Smooth muscle cell (in vitro differentiated cells): ENCODE measurements around the gene TNFAIP8L2. TPM values are rescaled to one million over a fixed set of nuclear protein-coding genes. Genes with fewer than 3 reads are reported as not detected.

ENCODE experiments used
- DNase-seq: peaks from one replicate; lab custom pipeline; 2025; ENCODE audit not compliant: unreplicated experiment; lab: John Stamatoyannopoulos, UW
- H2AFZ ChIP-seq: fragments of 200-600 bp; sonication (generic); 2 replicates; pipeline ENCODE4 v1.6.0; 2016; ENCODE audit warnings: antibody characterized with exemption, low read depth, mild to moderate bottlenecking
- H3F3A ChIP-seq: fragments of 200-600 bp; sonication (generic); 2 replicates; pipeline ENCODE4 v1.6.0; 2017; ENCODE audit warnings: antibody characterized with exemption, low read depth
- H3K27ac ChIP-seq: fragments of 200-600 bp; sonication (generic); 2 replicates; pipeline ENCODE4 v1.5.1; 2016; ENCODE audit warnings: low read depth, mild to moderate bottlenecking
- H3K27me3 ChIP-seq: fragments of 200-600 bp; sonication (generic); 2 replicates; pipeline ENCODE4 v1.6.1; 2016; ENCODE audit warnings: low read depth, mild to moderate bottlenecking
- H3K36me3 ChIP-seq: fragments of 200-600 bp; sonication (generic); 2 replicates; pipeline ENCODE4 v1.5.1; 2016; ENCODE audit warnings: low read depth
- H3K4me1 ChIP-seq: fragments of 200-600 bp; sonication (generic); 2 replicates; pipeline ENCODE4 v1.5.1; 2016; ENCODE audit warnings: low read depth
- H3K4me2 ChIP-seq: fragments of 200-600 bp; sonication (generic); 2 replicates; pipeline ENCODE4 v1.6.0; 2016; ENCODE audit warnings: mild to moderate bottlenecking
- H3K4me3 ChIP-seq: fragments of 200-600 bp; sonication (generic); 2 replicates; pipeline ENCODE4 v1.5.1; 2016; ENCODE audit warnings: mild to moderate bottlenecking
- H3K79me2 ChIP-seq: fragments of 200-600 bp; sonication (generic); 2 replicates; pipeline ENCODE4 v1.6.0; 2016; ENCODE audit warnings: low read depth, mild to moderate bottlenecking
- H3K9ac ChIP-seq: fragments of 200-600 bp; sonication (generic); 2 replicates; pipeline ENCODE4 v1.6.0; 2016; ENCODE audit warnings: low read depth
- H3K9me3 ChIP-seq: fragments of 200-600 bp; sonication (generic); replicated peaks from 2 replicates; pipeline ENCODE4 v1.5.1; 2016; ENCODE audit warnings: low read depth
- H4K20me1 ChIP-seq: fragments of 200-600 bp; sonication (generic); 2 replicates; pipeline ENCODE4 v1.6.0; 2016; ENCODE audit warnings: low read depth
- WGBS: methylation state at CpG from one replicate; pipeline ENCODE4 v1.1.7; 2016; ENCODE audit warnings: low lambda C conversion rate; 5-methylcytosine and 5-hydroxymethylcytosine counted together
- polyA plus RNA-seq: library from polyadenylated mRNA; unstranded; fragments of >200 nt; fragmentation: Nextera tagmentation; extraction: Ambion mirVana; gene quantifications from 2 replicates; pipeline ENCODE4 v1.2.1, GENCODE V29; 2016
- total RNA-seq: library from RNA; depleted of rRNA; stranded (reverse); fragments of >200 nt; gene quantifications from 2 replicates; pipeline ENCODE4 v1.2.3, GENCODE V29; 2014
- TF ChIP-seq, protein P1 (sequence below): fragments of 200-600 bp; sonication (generic); IDR thresholded peaks from 2 replicates; pipeline ENCODE4 v1.5.1; 2017; ENCODE audit warnings: borderline replicate concordance, mild to moderate bottlenecking, antibody characterized with exemption; ENCODE audit not compliant: insufficient read depth, poor library complexity, severe bottlenecking

The TNFAIP8L2 gene
- total and polyA plus RNA-seq, 2 experiments from 2014 or later, result 0.14 TPM; not detected in 1

DNA sequence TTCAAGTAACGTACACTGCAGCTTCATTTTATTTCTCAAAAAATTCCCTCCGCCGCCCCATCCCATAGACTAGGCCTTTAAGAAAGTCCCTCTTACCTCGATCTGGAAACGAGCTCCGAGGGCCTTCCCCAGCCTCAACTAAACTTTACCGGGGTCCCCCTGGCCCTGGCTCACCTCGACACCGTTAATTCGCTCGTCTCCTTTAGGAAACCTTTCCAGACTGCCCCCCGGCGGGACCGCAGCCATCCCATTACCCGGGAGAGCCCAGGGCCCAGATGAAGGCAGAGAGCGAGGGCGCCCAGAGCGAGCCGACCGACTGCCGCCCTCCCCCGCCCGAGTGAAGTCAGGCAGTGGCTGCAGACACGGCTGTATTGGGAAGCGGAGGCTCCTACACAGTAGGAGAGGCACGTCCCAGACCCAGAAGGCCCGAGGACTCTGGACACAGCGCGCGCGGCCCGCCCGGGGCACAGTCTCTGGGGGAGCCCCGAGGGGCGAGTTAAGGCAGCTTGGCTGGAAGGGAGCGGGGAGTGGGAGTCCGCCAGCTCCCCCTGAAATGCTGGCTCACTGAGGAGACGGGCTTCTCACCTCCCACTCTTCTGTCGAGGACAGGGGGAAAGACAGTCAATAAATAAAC is 24.6 kb upstream of the TNFAIP8L2 start:
- H3K27me3 ChIP-seq, result peaks cover 13% of the 10 kb centered on the region
- DNase-seq, result peak; percentile 18
- no peaks in the 10 kb centered on the region for H3K9me3 ChIP-seq
- WGBS, result 8% methylated on average over 39 of the region's 39 CpGs
- H3K9ac ChIP-seq, result peak overlapping the region; percentile 24
- peak overlapping the region; percentile 34 for H2AFZ ChIP-seq
- no peaks in the 10 kb centered on the region for H3F3A ChIP-seq
- no peak overlapping the region for H3K27ac ChIP-seq
- H4K20me1 ChIP-seq, result no peaks in the 10 kb centered on the region
- TF ChIP-seq, protein P1, sequence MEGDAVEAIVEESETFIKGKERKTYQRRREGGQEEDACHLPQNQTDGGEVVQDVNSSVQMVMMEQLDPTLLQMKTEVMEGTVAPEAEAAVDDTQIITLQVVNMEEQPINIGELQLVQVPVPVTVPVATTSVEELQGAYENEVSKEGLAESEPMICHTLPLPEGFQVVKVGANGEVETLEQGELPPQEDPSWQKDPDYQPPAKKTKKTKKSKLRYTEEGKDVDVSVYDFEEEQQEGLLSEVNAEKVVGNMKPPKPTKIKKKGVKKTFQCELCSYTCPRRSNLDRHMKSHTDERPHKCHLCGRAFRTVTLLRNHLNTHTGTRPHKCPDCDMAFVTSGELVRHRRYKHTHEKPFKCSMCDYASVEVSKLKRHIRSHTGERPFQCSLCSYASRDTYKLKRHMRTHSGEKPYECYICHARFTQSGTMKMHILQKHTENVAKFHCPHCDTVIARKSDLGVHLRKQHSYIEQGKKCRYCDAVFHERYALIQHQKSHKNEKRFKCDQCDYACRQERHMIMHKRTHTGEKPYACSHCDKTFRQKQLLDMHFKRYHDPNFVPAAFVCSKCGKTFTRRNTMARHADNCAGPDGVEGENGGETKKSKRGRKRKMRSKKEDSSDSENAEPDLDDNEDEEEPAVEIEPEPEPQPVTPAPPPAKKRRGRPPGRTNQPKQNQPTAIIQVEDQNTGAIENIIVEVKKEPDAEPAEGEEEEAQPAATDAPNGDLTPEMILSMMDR, result no peak
- H3K4me3 ChIP-seq, result peak overlapping the region; percentile 40
- no peaks in the 10 kb centered on the region for H3K36me3 ChIP-seq
- H3K4me2 ChIP-seq, result peak overlapping the region; percentile 87
- H3K79me2 ChIP-seq, result no peaks in the 10 kb centered on the region
- H3K4me1 ChIP-seq, result peaks cover 6% of the 10 kb centered on the region

DNA sequence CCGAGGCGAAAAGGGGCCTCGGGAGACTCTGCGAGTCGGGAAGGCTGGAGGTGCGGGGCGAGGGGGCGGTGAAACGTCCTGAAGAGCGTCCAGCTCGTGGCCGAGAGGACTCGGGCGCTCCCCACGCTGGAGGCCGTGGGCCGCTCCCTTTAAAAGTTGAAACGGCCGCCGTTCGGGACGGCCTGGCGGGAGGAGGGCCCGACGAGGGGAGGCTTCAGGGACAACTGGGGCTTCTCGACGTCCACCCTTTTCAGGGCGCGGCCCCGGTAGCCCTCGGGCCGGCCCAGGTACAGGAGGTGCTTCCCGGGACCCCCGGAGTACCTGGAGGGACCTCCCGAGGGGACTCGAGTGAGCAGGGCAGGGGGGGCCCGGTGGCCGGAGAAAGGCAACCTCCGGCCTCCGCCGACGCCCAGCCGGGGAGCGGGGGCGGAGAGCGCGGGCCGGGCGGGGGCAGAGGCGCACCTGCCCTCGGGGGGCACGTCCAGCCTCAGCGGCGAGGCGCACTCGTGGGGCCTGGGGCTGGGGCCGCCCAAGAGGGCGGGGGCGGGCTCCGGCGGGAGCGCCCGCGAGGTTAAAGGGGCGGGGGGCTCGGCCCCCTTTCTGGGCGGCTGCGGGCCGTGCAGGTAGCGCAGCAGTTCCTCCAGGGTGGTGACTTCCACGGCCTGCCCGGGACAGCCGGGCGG is 24.0 kb upstream of the TNFAIP8L2 start:
- H3K36me3 ChIP-seq, result no peaks in the 10 kb centered on the region
- peak overlapping the region; percentile 24 for H3K9ac ChIP-seq
- TF ChIP-seq, protein P1, result no peak
- H3K27me3 ChIP-seq, result peaks cover 13% of the 10 kb centered on the region
- no peak overlapping the region for H3K27ac ChIP-seq
- H4K20me1 ChIP-seq, result no peaks in the 10 kb centered on the region
- 14% methylated on average over 27 of the region's 74 CpGs for WGBS
- H3F3A ChIP-seq, result no peaks in the 10 kb centered on the region
- no peak for DNase-seq
- H3K79me2 ChIP-seq, result no peaks in the 10 kb centered on the region
- peak overlapping the region; percentile 40 for H3K4me3 ChIP-seq
- H3K9me3 ChIP-seq, result no peaks in the 10 kb centered on the region
- peaks cover 6% of the 10 kb centered on the region for H3K4me1 ChIP-seq
- H3K4me2 ChIP-seq, result peak overlapping the region; percentile 87
- peak overlapping the region; percentile 34 for H2AFZ ChIP-seq

DNA sequence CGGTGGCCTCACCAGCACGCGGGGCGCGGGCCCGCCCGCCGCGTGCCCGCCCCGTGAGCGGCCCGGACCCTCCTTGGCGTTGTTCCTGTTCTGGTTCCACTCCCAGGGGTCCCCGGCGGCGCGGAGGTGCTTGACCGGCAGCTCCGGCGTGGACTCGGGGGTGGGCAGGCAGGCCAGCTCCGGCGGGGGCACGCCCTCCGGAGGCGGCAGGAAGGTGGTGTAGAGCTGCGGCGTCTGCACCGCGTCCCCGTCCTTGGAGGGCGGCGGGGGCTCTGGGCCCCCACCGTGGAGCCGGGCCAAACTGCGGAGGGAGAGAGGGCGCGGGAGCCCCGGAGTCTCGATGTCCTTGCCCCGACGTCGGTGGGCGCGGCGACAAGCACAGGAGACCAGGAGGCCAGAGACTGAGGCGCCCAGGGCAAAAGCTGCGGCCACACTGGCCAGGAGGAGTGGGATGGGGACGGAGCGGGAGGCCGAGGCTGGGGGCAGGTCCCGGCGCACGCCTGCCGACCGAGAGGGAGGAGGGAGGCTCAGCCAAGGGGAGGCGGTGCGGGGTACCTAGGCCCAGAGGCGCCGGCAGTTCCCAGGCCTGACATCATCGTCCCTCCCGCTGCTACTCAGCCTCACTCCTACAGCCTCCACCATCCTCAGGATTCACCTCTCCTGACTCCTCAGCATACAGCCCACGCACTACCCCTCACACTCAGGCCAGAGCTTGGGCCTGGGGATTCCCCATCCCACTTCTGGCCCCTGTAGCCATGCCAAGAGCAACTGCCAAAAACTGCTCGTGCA is 23.2 kb upstream of the TNFAIP8L2 start:
- no peaks in the 10 kb centered on the region for H3K79me2 ChIP-seq
- H3K36me3 ChIP-seq, result no peaks in the 10 kb centered on the region
- no peaks in the 10 kb centered on the region for H3F3A ChIP-seq
- H3K4me2 ChIP-seq, result peak overlapping the region; percentile 87
- peaks cover 13% of the 10 kb centered on the region for H3K27me3 ChIP-seq
- peak overlapping the region; percentile 40 for H3K4me3 ChIP-seq
- DNase-seq, result no peak
- peaks cover 6% of the 10 kb centered on the region for H3K4me1 ChIP-seq
- no peaks in the 10 kb centered on the region for H4K20me1 ChIP-seq
- 25% methylated on average over 43 of the region's 65 CpGs for WGBS
- H3K9ac ChIP-seq, result no peak overlapping the region
- H3K9me3 ChIP-seq, result no peaks in the 10 kb centered on the region
- no peak overlapping the region for H2AFZ ChIP-seq
- H3K27ac ChIP-seq, result no peak overlapping the region
- TF ChIP-seq, protein P1, result no peak
